ENCODE data around the gene GRIK3. TPM values are rescaled to one million over a fixed set of nuclear protein-coding genes. Genes with fewer than 3 reads are reported as not detected.

The GRIK3 gene
- total RNA-seq, 6 experiments from 2014 or later: 0.07 TPM; not detected in 5

- intact Hi-C loops (cut with DNase I): no loop called here
- ATAC-seq: no peak
- TF ChIP-seq CTCF (IDR thresholded peaks at IDR 0.05): no peak
- H3K27ac ChIP-seq: no peak overlapping the region
- no peaks in the 10 kb centered on the region for H3K27me3 ChIP-seq
- H3K9me3 ChIP-seq: no peaks in the 10 kb centered on the region
- DNase-seq: no peak
- H3K36me3 ChIP-seq: no peaks in the 10 kb centered on the region
- WGBS (ENCODE audit: insufficient coverage, low coverage, low lambda C conversion rate, missing lambda C conversion rate): 78% methylated on average over 6 of the region's 11 CpGs
- no peaks in the 10 kb centered on the region for H3K4me1 ChIP-seq
- H3K4me3 ChIP-seq: no peak overlapping the region
Measured at GRCh38 chr1:36781098-36781497, 253.2 kb downstream of the GRIK3 start.

- 34% methylated on average over 5 of the region's 5 CpGs for WGBS (ENCODE audit: insufficient coverage, low coverage, low lambda C conversion rate, missing lambda C conversion rate)
Measured at GRCh38 chr1:36778740-36779139, 255.6 kb downstream of the GRIK3 start.

GRCh38 chr1:36776948-36777831 is 257.1 kb downstream of the GRIK3 start:
- Histone ChIP-seq H3K27ac (no peak overlapping the region), H3K36me3 (no peaks in the 10 kb centered on the region), H3K4me1 (no peaks in the 10 kb centered on the region), H3K27me3 (no peaks in the 10 kb centered on the region), H3K9me3 (no peaks in the 10 kb centered on the region), H3K4me3 (no peak overlapping the region)
- ATAC-seq (no peak), DNase-seq (no peak)
- intact Hi-C loops (cut with DNase I): no loop called here
- TF ChIP-seq POLR2A (IDR thresholded peaks at IDR 0.05) (no peak), CTCF (IDR thresholded peaks at IDR 0.05) (no peak)
- 45% methylated on average over 8 of the region's 10 CpGs for WGBS (ENCODE audit: insufficient coverage, low coverage, low lambda C conversion rate, missing lambda C conversion rate)

More at GRCh38 chr1:36778740-36779139, 255.6 kb downstream of the GRIK3 start:
- intact Hi-C loops (cut with DNase I): no loop called here
- Histone ChIP-seq H3K9me3 (no peaks in the 10 kb centered on the region), H3K27me3 (no peaks in the 10 kb centered on the region), H3K27ac (no peak overlapping the region), H3K36me3 (no peaks in the 10 kb centered on the region), H3K4me1 (no peaks in the 10 kb centered on the region), H3K4me3 (no peak overlapping the region)
- TF ChIP-seq CTCF (IDR thresholded peaks at IDR 0.05) (no peak), POLR2A (IDR thresholded peaks at IDR 0.05) (no peak)
- no peak for ATAC-seq
- no peak for DNase-seq

- 9% methylated on average over 3 of the region's 3 CpGs for WGBS (ENCODE audit: insufficient coverage, low coverage, low lambda C conversion rate, missing lambda C conversion rate)
- Histone ChIP-seq H3K27ac (no peak overlapping the region), H3K36me3 (no peaks in the 10 kb centered on the region), H3K4me3 (no peak overlapping the region), H3K9me3 (no peaks in the 10 kb centered on the region), H3K27me3 (no peaks in the 10 kb centered on the region), H3K4me1 (no peaks in the 10 kb centered on the region)
- intact Hi-C loops (cut with DNase I): no loop called here
- DNase-seq (no peak), ATAC-seq (no peak)
- TF ChIP-seq CTCF (IDR thresholded peaks at IDR 0.05) (no peak), POLR2A (IDR thresholded peaks at IDR 0.05) (no peak)
Measured at GRCh38 chr1:36776256-36776655, 258.1 kb downstream of the GRIK3 start.

Measured in right lobe of liver (tissue), 6 donors.